IMR-90 (cell line): ENCODE results near the gene NXPH1. TPM values are rescaled to one million over a fixed set of nuclear protein-coding genes. Genes with fewer than 3 reads are reported as not detected.

Experiments
- ATAC-seq: fragments of 200-7000 bp; cut with Tn5 transposase; 2 replicates; pipeline ENCODE4 v1.9.1; 2020; ENCODE audit warnings: low read depth, mild to moderate bottlenecking, moderate library complexity
- BruUV-seq: library from RNA; stranded (reverse); fragments of 400-500 nt; replicated peaks from 2 replicates; lab custom pipeline; 2021; lab: Mats Ljungman, UMichigan
- CTCF ChIA-PET: fragments of 300-600 bp; formaldehyde crosslinking; extraction: SDS; loops from one replicate; lab custom pipeline; 2021; ENCODE audit warnings: antibody characterized with exemption; lab: Yijun Ruan, JAX
- POLR2A ChIA-PET: fragments of 300-600 bp; sonication (Branson Sonifier 250); formaldehyde crosslinking; loops from one replicate; lab custom pipeline; 2022; ENCODE audit warnings: antibody characterized with exemption; ENCODE audit not compliant: unreplicated experiment; lab: Charles Lee
- DNase-seq: peaks from one replicate; pipeline ENCODE4 v3.0.0; 2013
- H2AFZ ChIP-seq: replicated peaks from 2 replicates; pipeline ENCODE3; 2013; ENCODE audit warnings: low read length, mild to moderate bottlenecking; ENCODE audit not compliant: poor library complexity
- H2AK5ac ChIP-seq: 2 replicates; pipeline ENCODE4 v1.6.1; 2013; ENCODE audit warnings: low read depth, low read length, inconsistent platforms
- H2AK9ac ChIP-seq: replicated peaks from 2 replicates; pipeline ENCODE3; 2013; ENCODE audit warnings: mild to moderate bottlenecking, low read depth, low read length, moderate library complexity; ENCODE audit not compliant: poor library complexity
- H2BK120ac ChIP-seq: 2 replicates; pipeline ENCODE4 v1.6.1; 2013; ENCODE audit warnings: low read depth, low read length, inconsistent platforms
- H2BK15ac ChIP-seq: 3 replicates; pipeline ENCODE4 v1.6.1; 2013; ENCODE audit warnings: low read depth, low read length, inconsistent platforms
- H2BK20ac ChIP-seq: 2 replicates; pipeline ENCODE4 v1.6.1; 2013; ENCODE audit warnings: low read depth, mild to moderate bottlenecking, inconsistent platforms, low read length, moderate library complexity
- H2BK5ac ChIP-seq: 2 replicates; pipeline ENCODE4 v1.6.1; 2013; ENCODE audit warnings: mild to moderate bottlenecking, low read depth, low read length, inconsistent platforms; ENCODE audit not compliant: poor library complexity, severe bottlenecking
- H3K14ac ChIP-seq: replicated peaks from 2 replicates; pipeline ENCODE4 v1.6.1; 2013; ENCODE audit warnings: low read depth, low read length, inconsistent platforms
- H3K18ac ChIP-seq: 2 replicates; pipeline ENCODE4 v1.6.1; 2013; ENCODE audit warnings: low read depth, low read length, control low read depth
- H3K23ac ChIP-seq: 2 replicates; pipeline ENCODE4 v1.6.1; 2013; ENCODE audit warnings: low read depth, low read length, inconsistent platforms
- H3K27ac ChIP-seq: 2 replicates; pipeline ENCODE4 v1.5.1; 2013; ENCODE audit warnings: mild to moderate bottlenecking, control low read depth, low read length; ENCODE audit not compliant: insufficient read depth
- H3K27me3 ChIP-seq: 2 replicates; pipeline ENCODE4 v1.6.1; 2013; ENCODE audit warnings: low read length; ENCODE audit not compliant: control insufficient read depth, insufficient read depth
- H3K36me3 ChIP-seq: 2 replicates; pipeline ENCODE4 v1.6.1; 2013; ENCODE audit warnings: low read length, mixed read lengths; ENCODE audit not compliant: control insufficient read depth, insufficient read depth
- H3K4ac ChIP-seq: 2 replicates; pipeline ENCODE4 v1.6.1; 2013; ENCODE audit warnings: low read depth, low read length, inconsistent platforms
- H3K4me1 ChIP-seq: 2 replicates; pipeline ENCODE4 v1.6.1; 2013; ENCODE audit warnings: low read length, mixed read lengths; ENCODE audit not compliant: control insufficient read depth, insufficient read depth
- H3K4me2 ChIP-seq: 2 replicates; pipeline ENCODE4 v1.6.1; 2013; ENCODE audit warnings: low read depth, mild to moderate bottlenecking, control low read depth, low read length, moderate library complexity
- H3K4me3 ChIP-seq: 2 replicates; pipeline ENCODE4 v1.5.1; 2013; ENCODE audit warnings: low read depth, mild to moderate bottlenecking, control low read depth, low read length, moderate library complexity; ENCODE audit not compliant: insufficient read depth
- H3K56ac ChIP-seq: 2 replicates; pipeline ENCODE4 v1.6.1; 2013; ENCODE audit warnings: low read length, inconsistent platforms; ENCODE audit not compliant: insufficient read depth; ENCODE audit errors: extremely low read depth
- H3K79me1 ChIP-seq, 2 experiments: 2 replicates each; pipeline ENCODE4 v1.6.1; 2013; ENCODE audit warnings: low read length in 2 of 2, inconsistent platforms in 1 of 2, low read depth in 1 of 2
- H3K9ac ChIP-seq: 2 replicates; pipeline ENCODE4 v1.6.1; 2013; ENCODE audit warnings: low read depth, low read length, control low read depth
- H3K9me1 ChIP-seq: 2 replicates; pipeline ENCODE4 v1.6.1; 2013; ENCODE audit warnings: low read length, inconsistent platforms; ENCODE audit not compliant: insufficient read depth
- H3K9me3 ChIP-seq: 2 replicates; pipeline ENCODE4 v1.6.1; 2013; ENCODE audit warnings: low read length; ENCODE audit not compliant: control insufficient read depth, insufficient read depth
- H4K20me1 ChIP-seq: 2 replicates; pipeline ENCODE4 v1.6.1; 2013; ENCODE audit warnings: low read length, inconsistent platforms; ENCODE audit not compliant: insufficient read depth
- H4K5ac ChIP-seq: 2 replicates; pipeline ENCODE4 v1.6.1; 2013; ENCODE audit warnings: mild to moderate bottlenecking, low read depth, low read length, control low read depth
- H4K8ac ChIP-seq, 2 experiments: 2 replicates each; pipeline ENCODE4 v1.6.1; 2013; ENCODE audit warnings: low read depth in 2 of 2, low read length in 2 of 2, control low read depth in 1 of 2, inconsistent platforms in 1 of 2
- H4K91ac ChIP-seq: 2 replicates; pipeline ENCODE4 v1.6.1; 2013; ENCODE audit warnings: low read depth, low read length, inconsistent platforms; ENCODE audit not compliant: insufficient read depth
- FOS ChIP-seq: fragments of 150-350 bp; IDR thresholded peaks from 2 replicates; pipeline ENCODE4 v1.6.1; 2016; ENCODE audit warnings: low read depth, low read length
- NFE2L2 ChIP-seq: fragments of 150-350 bp; IDR thresholded peaks from 2 replicates; pipeline ENCODE4 v1.6.1; 2016; ENCODE audit warnings: low read depth, mild to moderate bottlenecking, low read length
- RAD21 ChIP-seq: IDR thresholded peaks from 2 replicates; pipeline ENCODE4 v1.6.1; 2012; ENCODE audit warnings: low read length, improper control_type of control experiment
- WGBS, 2 experiments: methylation state at CpG; one replicate each; pipeline versions ENCODE4 v1.1.5 to v1.1.7; 2013; ENCODE audit warnings: missing lambda C conversion rate in 2 of 2; ENCODE audit not compliant: insufficient read length in 1 of 2; ENCODE audit errors: extremely low coverage in 2 of 2; 5-methylcytosine and 5-hydroxymethylcytosine counted together
- dilution Hi-C: fragments of 300-500 bp; cut with HindIII; formaldehyde crosslinking; loops from one replicate; pipeline ENCODE4 v1.14.3; 2018; ENCODE audit warnings: low sequenced_read_pairs; ENCODE audit not compliant: unreplicated experiment
- in situ Hi-C: fragments of 300-500 bp; cut with MboI; formaldehyde crosslinking; loops from 3 replicates; pipeline ENCODE4 v1.14.3; 2019; ENCODE audit warnings: low sequenced_read_pairs, inconsistent platforms, mixed read lengths
- intact Hi-C: fragments of 100-400 bp; cut with micrococcal nuclease; formaldehyde crosslinking; loops from 2 replicates; pipeline ENCODE4 v1.10.0; 2022
- polyA plus RNA-seq, 3 experiments: library from polyadenylated mRNA; depleted of rRNA; stranded (reverse); fragments of >200 nt; gene quantifications; 2 replicates each; pipeline ENCODE4 v1.2.3, GENCODE V29; 2012; ENCODE audit warnings: low replicate concordance in 1 of 3
- total RNA-seq: library from RNA; depleted of rRNA; stranded (reverse); fragments of >200 nt; gene quantifications from 2 replicates; pipeline ENCODE4 v1.2.3, GENCODE V29; 2012

Gene NXPH1
- total and polyA plus RNA-seq, 2 of the 4 experiments (the other 2 are of a cell fraction), result not detected

- H2BK15ac ChIP-seq, result no peak overlapping the region
- no peak overlapping the region for H3K9ac ChIP-seq
- no peak overlapping the region for H2BK5ac ChIP-seq
- H3K14ac ChIP-seq, result no peak overlapping the region
- DNase-seq (no peak), ATAC-seq (no peak)
- CTCF ChIA-PET, result no interaction called here
- dilution Hi-C loops (no loop called here), intact Hi-C loops (no loop called here), in situ Hi-C loops (no loop called here)
- no peak overlapping the region for H3K18ac ChIP-seq
- TF ChIP-seq RAD21, result no peak
- TF ChIP-seq NFE2L2, result no peak
- no peak for TF ChIP-seq FOS
- no peak overlapping the region for H2BK20ac ChIP-seq
- H3K36me3 ChIP-seq, result no peaks in the 10 kb centered on the region
- H4K91ac ChIP-seq, result no peak overlapping the region
- H3K79me1 ChIP-seq, result no peaks in the 10 kb centered on the region
- H3K9me1 ChIP-seq, result no peaks in the 10 kb centered on the region
- WGBS, 2 experiments, result no CpG with 5 or more reads among the region's 1 CpG
- POLR2A ChIA-PET, result no interaction called here
- no peaks in the 10 kb centered on the region for H3K27me3 ChIP-seq
- H3K4me3 ChIP-seq, result no peak overlapping the region
- BruUV-seq, result no TSS peak
- no peak overlapping the region for H2AFZ ChIP-seq
- no peak overlapping the region for H2AK9ac ChIP-seq
- H3K27ac ChIP-seq, result no peak overlapping the region
- H3K4ac ChIP-seq, result no peak overlapping the region
- no peak overlapping the region for H2BK120ac ChIP-seq
- peaks cover 4% of the 10 kb centered on the region for H3K9me3 ChIP-seq
- no peak overlapping the region for H3K23ac ChIP-seq
- H4K8ac ChIP-seq, result no peak overlapping the region
- no peaks in the 10 kb centered on the region for H4K20me1 ChIP-seq
- H3K4me2 ChIP-seq, result no peak overlapping the region
- H2AK5ac ChIP-seq, result no peak overlapping the region
- no peak overlapping the region for H4K5ac ChIP-seq
- H3K4me1 ChIP-seq, result no peaks in the 10 kb centered on the region
- no peak overlapping the region for H3K56ac ChIP-seq
Measured at GRCh38 chr7:8605221-8605620, 171.8 kb downstream of the NXPH1 start.
